GM18873 (cell line): ENCODE results near the gene FNIP2.
"Not testable (repeated sequence)": the region's sequence is repeated elsewhere in the genome, so short reads cannot be mapped to it uniquely, and the experiment has no call there.

Source experiments
- ATAC-seq: cut with Tn5 transposase; IDR thresholded peaks from one replicate; pipeline ENCODE4 v1.9.1; 2021; ENCODE audit warnings: mild to moderate bottlenecking, moderate library complexity, moderate number of reproducible peaks; ENCODE audit not compliant: unreplicated experiment, low FRiP score

Gene FNIP2

GRCh38 chr4:158787709-158788475 lies 19.1 kb downstream of the FNIP2 start:
- ATAC-seq = no peak

GRCh38 chr4:158788516-158788915 lies 19.7 kb downstream of the FNIP2 start:
- no peak for ATAC-seq

- no peak for ATAC-seq
These were observed 21.0 kb downstream of the FNIP2 start for GRCh38 chr4:158789853-158790252.

- ATAC-seq = no peak
These were observed 24.2 kb downstream of the FNIP2 start for GRCh38 chr4:158793021-158793420.

GRCh38 chr4:158793430-158793829 lies 24.6 kb downstream of the FNIP2 start:
- not testable (repeated sequence) for ATAC-seq

GRCh38 chr4:158796370-158797140 lies 27.7 kb downstream of the FNIP2 start:
- no peak for ATAC-seq

GRCh38 chr4:158798062-158798461 lies 29.2 kb downstream of the FNIP2 start:
- no peak for ATAC-seq

- no peak for ATAC-seq
These were observed 30.4 kb downstream of the FNIP2 start for GRCh38 chr4:158799013-158799770.

GRCh38 chr4:158799856-158800255 lies 31.0 kb downstream of the FNIP2 start:
- no peak for ATAC-seq

- no peak for ATAC-seq
These were observed 32.2 kb downstream of the FNIP2 start for GRCh38 chr4:158801066-158801465.

- ATAC-seq = no peak
These were observed 32.9 kb downstream of the FNIP2 start for GRCh38 chr4:158801677-158802076.

GRCh38 chr4:158802914-158803313 lies 34.1 kb downstream of the FNIP2 start:
- no peak for ATAC-seq

- no peak for ATAC-seq
These were observed 37.0 kb downstream of the FNIP2 start for GRCh38 chr4:158805635-158806471.

GRCh38 chr4:158807691-158808090 lies 38.9 kb downstream of the FNIP2 start:
- no peak for ATAC-seq

GRCh38 chr4:158808399-158808798 lies 39.6 kb downstream of the FNIP2 start:
- no peak for ATAC-seq

GRCh38 chr4:158809208-158809607 lies 40.4 kb downstream of the FNIP2 start:
- ATAC-seq = not testable (repeated sequence)

GRCh38 chr4:158809611-158810486 lies 41.0 kb downstream of the FNIP2 start:
- peak; percentile 74 for ATAC-seq

GRCh38 chr4:158810487-158811215 lies 41.8 kb downstream of the FNIP2 start:
- no peak for ATAC-seq

- ATAC-seq = no peak
These were observed 42.4 kb downstream of the FNIP2 start for GRCh38 chr4:158811216-158811540.
